Measurements from ENCODE around the gene EML5. TPM values are rescaled to one million over a fixed set of nuclear protein-coding genes. Genes with fewer than 3 reads are reported as not detected.

The EML5 gene
- total and polyA plus RNA-seq, 2 experiments from 2014 or later, result 0.18 to 1.6 TPM

DNA sequence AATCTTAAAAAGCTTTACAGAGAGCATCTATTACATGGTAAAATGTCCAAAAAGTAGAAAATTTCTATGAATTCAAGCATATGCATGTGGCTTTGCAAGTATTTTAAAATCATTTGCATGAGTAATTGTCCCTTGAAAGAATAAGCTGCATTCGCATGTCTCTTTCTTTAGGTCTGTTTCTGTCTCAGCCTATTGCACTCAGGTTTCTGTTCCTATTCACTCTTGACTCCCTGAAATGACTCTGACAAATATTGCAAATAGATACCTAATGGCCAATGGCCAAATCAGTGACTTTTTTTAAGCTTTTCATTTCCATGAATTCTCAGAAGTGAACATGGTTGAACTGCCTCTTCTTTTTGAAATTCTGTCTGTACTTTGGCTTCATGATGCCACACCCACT is 25.3 kb upstream of the EML5 start:
- Histone ChIP-seq H2AFZ (no peak overlapping the region), H3K36me3 (ENCODE audit: insufficient read depth) (no peaks in the 10 kb centered on the region), H3K79me2 (replicated peaks; ENCODE audit: insufficient read depth) (no peaks in the 10 kb centered on the region), H3K4me3 (no peak overlapping the region), H3K4me1 (ENCODE audit: insufficient read depth) (no peaks in the 10 kb centered on the region), H3K27me3 (ENCODE audit: insufficient read depth) (no peaks in the 10 kb centered on the region), H4K20me1 (replicated peaks; ENCODE audit: insufficient read depth) (no peaks in the 10 kb centered on the region), H3F3A (replicated peaks; ENCODE audit: low read depth) (no peaks in the 10 kb centered on the region), H3K27ac (ENCODE audit: low read depth) (no peak overlapping the region), H3K4me2 (no peak overlapping the region), H3K9me2 (ENCODE audit: insufficient read depth) (no peaks in the 10 kb centered on the region)
- no peak overlapping the region for H3K4me3 Mint-ChIP-seq
- H3K27me3 Mint-ChIP-seq (ENCODE audit: insufficient read depth, low read depth, poor library complexity), result no peaks in the 10 kb centered on the region
- ATAC-seq (no peak), DNase-seq (ENCODE audit: low spot score) (no peak)
- H3K4me1 Mint-ChIP-seq, result no peaks in the 10 kb centered on the region
- no peak for TF ChIP-seq REST (IDR thresholded peaks at IDR 0.05; ENCODE audit: unreplicated experiment)
- no peak for TF ChIP-seq NANOG (IDR thresholded peaks at IDR 0.05; ENCODE audit: borderline replicate concordance)
- TF ChIP-seq EZH2 (IDR thresholded peaks at IDR 0.05; ENCODE audit: low read depth, unreplicated experiment), result no peak
- TF ChIP-seq EZH2phosphoT487 (IDR thresholded peaks at IDR 0.05; ENCODE audit: unreplicated experiment), result no peak
- no peak for TF ChIP-seq ZNF462 (CRISPR knock-in tag; IDR thresholded peaks at IDR 0.05)
- no peak for TF ChIP-seq ZNF114 (CRISPR knock-in tag; IDR thresholded peaks at IDR 0.05)
- no peak for TF ChIP-seq JUNB (IDR thresholded peaks at IDR 0.05; ENCODE audit: unreplicated experiment)
- no peak for TF ChIP-seq ZNF331 (CRISPR knock-in tag; IDR thresholded peaks at IDR 0.05; ENCODE audit: low read depth)
- TF ChIP-seq, protein P1, sequence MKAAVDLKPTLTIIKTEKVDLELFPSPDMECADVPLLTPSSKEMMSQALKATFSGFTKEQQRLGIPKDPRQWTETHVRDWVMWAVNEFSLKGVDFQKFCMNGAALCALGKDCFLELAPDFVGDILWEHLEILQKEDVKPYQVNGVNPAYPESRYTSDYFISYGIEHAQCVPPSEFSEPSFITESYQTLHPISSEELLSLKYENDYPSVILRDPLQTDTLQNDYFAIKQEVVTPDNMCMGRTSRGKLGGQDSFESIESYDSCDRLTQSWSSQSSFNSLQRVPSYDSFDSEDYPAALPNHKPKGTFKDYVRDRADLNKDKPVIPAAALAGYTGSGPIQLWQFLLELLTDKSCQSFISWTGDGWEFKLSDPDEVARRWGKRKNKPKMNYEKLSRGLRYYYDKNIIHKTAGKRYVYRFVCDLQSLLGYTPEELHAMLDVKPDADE (IDR thresholded peaks at IDR 0.05), result no peak
- TF ChIP-seq POLR2AphosphoS5 (IDR thresholded peaks at IDR 0.05; ENCODE audit: low read depth), result no peak
- no peak for TF ChIP-seq CREB1 (CRISPR knock-in tag; IDR thresholded peaks at IDR 0.05; ENCODE audit: low read depth)
- no peaks in the 10 kb centered on the region for H3K36me3 Mint-ChIP-seq (ENCODE audit: low read depth)
- H3K27ac Mint-ChIP-seq, result no peak overlapping the region
- H3K9me3 Mint-ChIP-seq, result no peaks in the 10 kb centered on the region

Measured in GM23338 (cell line).